ENCODE measurements around the gene NUDT15.

DNA sequence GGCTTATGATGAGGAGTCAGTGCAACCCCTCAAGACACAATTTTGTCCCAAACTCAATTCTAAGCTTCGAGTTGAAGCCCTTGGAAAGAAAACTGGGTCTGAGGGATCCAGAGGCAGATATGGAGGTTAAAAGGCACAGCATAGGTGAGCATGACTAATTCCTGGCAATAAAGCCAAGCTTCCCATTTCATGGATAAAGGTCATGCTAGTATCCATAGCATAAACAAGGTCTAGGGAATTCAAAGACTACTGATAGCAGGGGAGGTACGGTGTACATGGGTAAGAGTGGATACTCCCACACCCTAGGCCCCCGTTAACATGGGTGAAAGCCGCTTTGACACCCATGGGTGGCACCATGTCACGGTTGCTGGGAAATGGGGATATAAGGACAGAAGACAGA, 33.4 kb downstream of the NUDT15 start:
- TF ChIP-seq, protein P1, sequence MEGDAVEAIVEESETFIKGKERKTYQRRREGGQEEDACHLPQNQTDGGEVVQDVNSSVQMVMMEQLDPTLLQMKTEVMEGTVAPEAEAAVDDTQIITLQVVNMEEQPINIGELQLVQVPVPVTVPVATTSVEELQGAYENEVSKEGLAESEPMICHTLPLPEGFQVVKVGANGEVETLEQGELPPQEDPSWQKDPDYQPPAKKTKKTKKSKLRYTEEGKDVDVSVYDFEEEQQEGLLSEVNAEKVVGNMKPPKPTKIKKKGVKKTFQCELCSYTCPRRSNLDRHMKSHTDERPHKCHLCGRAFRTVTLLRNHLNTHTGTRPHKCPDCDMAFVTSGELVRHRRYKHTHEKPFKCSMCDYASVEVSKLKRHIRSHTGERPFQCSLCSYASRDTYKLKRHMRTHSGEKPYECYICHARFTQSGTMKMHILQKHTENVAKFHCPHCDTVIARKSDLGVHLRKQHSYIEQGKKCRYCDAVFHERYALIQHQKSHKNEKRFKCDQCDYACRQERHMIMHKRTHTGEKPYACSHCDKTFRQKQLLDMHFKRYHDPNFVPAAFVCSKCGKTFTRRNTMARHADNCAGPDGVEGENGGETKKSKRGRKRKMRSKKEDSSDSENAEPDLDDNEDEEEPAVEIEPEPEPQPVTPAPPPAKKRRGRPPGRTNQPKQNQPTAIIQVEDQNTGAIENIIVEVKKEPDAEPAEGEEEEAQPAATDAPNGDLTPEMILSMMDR (IDR thresholded peaks at IDR 0.05; ENCODE audit: low read length): no peak
- TF ChIP-seq EZH2 (IDR thresholded peaks at IDR 0.05; ENCODE audit: borderline replicate concordance, low read length): no peak
